K562 (cell line): ENCODE data around the gene RSBN1L. TPM values are rescaled to one million over a fixed set of nuclear protein-coding genes. Genes with fewer than 3 reads are reported as not detected.

ENCODE experiments used
- C11orf30 ChIP-seq: fragments of 450-650 bp; IDR thresholded peaks from 2 replicates; pipeline ENCODE4 v1.6.1; 2016; ENCODE audit warnings: low read depth, mild to moderate bottlenecking
- CBX8 ChIP-seq: fragments of 200-600 bp; sonication (generic); IDR thresholded peaks from 2 replicates; pipeline ENCODE4 v1.6.1; 2012; ENCODE audit warnings: borderline replicate concordance, mixed run types, low read depth, mild to moderate bottlenecking, moderate library complexity, mixed read lengths, low read length, control low read depth, inconsistent platforms; ENCODE audit not compliant: poor library complexity, severe bottlenecking; ENCODE audit errors: extremely low read depth
- CHD1 ChIP-seq: fragments of 200-600 bp; sonication (generic); IDR thresholded peaks from one replicate; pipeline ENCODE4 v1.6.1; 2012; ENCODE audit warnings: mild to moderate bottlenecking, moderate library complexity, low read length, inconsistent platforms
- DEAF1 ChIP-seq: fragments of 450-650 bp; formaldehyde crosslinking; IDR thresholded peaks from 2 replicates; pipeline ENCODE4 v1.4.0; 2020; ENCODE audit warnings: mild to moderate bottlenecking, moderate library complexity
- EHMT2 ChIP-seq: fragments of 450-650 bp; IDR thresholded peaks from 2 replicates; pipeline ENCODE4 v1.6.1; 2018; ENCODE audit warnings: antibody characterized with exemption
- HBP1 ChIP-seq: fragments of 450-650 bp; formaldehyde crosslinking; IDR thresholded peaks from 2 replicates; pipeline ENCODE4 v1.4.0; 2022; ENCODE audit warnings: missing genetic modification characterization
- HNRNPL ChIP-seq: fragments of 200-400 bp; formaldehyde crosslinking; IDR thresholded peaks from 2 replicates; pipeline ENCODE4 v1.6.1; 2017; ENCODE audit warnings: low read depth, mild to moderate bottlenecking, low read length
- L3MBTL2 ChIP-seq: fragments of 450-650 bp; IDR thresholded peaks from 2 replicates; pipeline ENCODE4 v1.6.1; 2016; ENCODE audit warnings: mild to moderate bottlenecking, moderate library complexity
- NFE2 ChIP-seq: IDR thresholded peaks from 2 replicates; pipeline ENCODE4 v1.6.1; 2014; ENCODE audit warnings: antibody characterized with exemption, low read depth
- NR2F6 ChIP-seq: fragments of 450-650 bp; formaldehyde crosslinking; IDR thresholded peaks from 2 replicates; pipeline ENCODE4 v1.4.0; 2020; ENCODE audit warnings: mild to moderate bottlenecking
- PBX2 ChIP-seq, 2 experiments: IDR thresholded peaks in 1 of 2; conservative IDR thresholded peaks in 1 of 2; 2 replicates each; pipeline ENCODE4 v1.6.1; 2016; ENCODE audit warnings: low read depth in 2 of 2, mild to moderate bottlenecking in 1 of 2, missing compliant biosample characterization in 1 of 2, missing genetic modification characterization in 1 of 2, moderate library complexity in 1 of 2
- TARDBP ChIP-seq: fragments of 450-650 bp; IDR thresholded peaks from 2 replicates; pipeline ENCODE4 v1.6.1; 2016
- TEAD4 ChIP-seq, 2 experiments: sonication (generic) in 1 of 2; formaldehyde crosslinking in 1 of 2; IDR thresholded peaks; 2 replicates each; pipeline versions ENCODE4 v1.6.1 to v1.8.0; 2012 to 2022; ENCODE audit warnings: borderline replicate concordance in 1 of 2, inconsistent platforms in 1 of 2, low read length in 1 of 2, mild to moderate bottlenecking in 1 of 2, missing genetic modification reagents in 1 of 2
- THRAP3 ChIP-seq: fragments of 450-650 bp; IDR thresholded peaks from 2 replicates; pipeline ENCODE4 v1.6.1; 2016; ENCODE audit warnings: mild to moderate bottlenecking, inconsistent platforms, borderline replicate concordance
- THRB ChIP-seq: fragments of 450-650 bp; formaldehyde crosslinking; conservative IDR thresholded peaks from 2 replicates; pipeline ENCODE4 v1.4.0; 2022; ENCODE audit warnings: mild to moderate bottlenecking, missing genetic modification characterization
- XRCC4 ChIP-seq: IDR thresholded peaks from one replicate; pipeline ENCODE4 v1.6.1; 2011; ENCODE audit not compliant: insufficient read depth, insufficient read length; ENCODE audit errors: extremely low read depth
- ZBTB26 ChIP-seq: fragments of 450-650 bp; formaldehyde crosslinking; IDR thresholded peaks from 2 replicates; pipeline ENCODE4 v1.4.0; 2022; ENCODE audit warnings: missing genetic modification characterization
- ZNF143 ChIP-seq: sonication (generic); formaldehyde crosslinking; IDR thresholded peaks from 2 replicates; pipeline ENCODE4 v1.9.0; 2022; ENCODE audit warnings: mild to moderate bottlenecking, missing genetic modification reagents
- ZNF77 ChIP-seq: fragments of 250-450 bp; sonication (Bioruptor Pico); IDR thresholded peaks from 2 replicates; pipeline ENCODE4 v1.5.0; 2020
- polyA plus RNA-seq, 8 experiments: library from polyadenylated mRNA; depleted of rRNA in 4 of 8; stranded (reverse) in 5 of 8; unstranded in 3 of 8; fragments of >200 nt; fragmentation: Nextera tagmentation in 2 of 8; fragmentation: Illumina TruSeq in 1 of 8; extraction: Ambion mirVana in 2 of 8; extraction: Trizol in 1 of 8; gene quantifications; 2 replicates each; pipeline versions ENCODE4 v1.2.1 to v1.2.3, GENCODE V29; 2011 to 2014; ENCODE audit warnings: inconsistent platforms in 1 of 8, missing spikeins in 1 of 8
- total RNA-seq, 7 experiments: library from RNA; depleted of rRNA in 6 of 7; stranded (reverse); fragments of >200 nt in 6 of 7; fragmentation: Illumina TruSeq in 2 of 7; extraction: Trizol in 2 of 7; gene quantifications; 2 replicates each; pipeline versions ENCODE4 v1.2.1 to v1.2.3, GENCODE V29; 2011 to 2021; ENCODE audit warnings: low replicate concordance in 1 of 7

The RSBN1L gene
- total and polyA plus RNA-seq, 9 of the 15 experiments (the other 6 are each of a cell fraction or from before 2014, with no cell fraction given) = 6.2 to 35.2 (median 20.1) TPM

- no peak for TF ChIP-seq PBX2 (CRISPR knock-in tag; IDR thresholded peaks at IDR 0.05; ENCODE audit: low read depth)
- TF ChIP-seq PBX2 (tag; conservative IDR thresholded peaks at IDR 0.05; ENCODE audit: low read depth) = no peak
- TF ChIP-seq CHD1 = no peak
- TF ChIP-seq HNRNPL = no peak
- no peak for TF ChIP-seq EHMT2
- no peak for TF ChIP-seq DEAF1 (CRISPR knock-in tag)
- no peak for TF ChIP-seq XRCC4
- TF ChIP-seq ZBTB26 (CRISPR knock-in tag) = 0 out of 2 replicates have a peak, but pooled peaks have one; percentile 68
- no peak for TF ChIP-seq L3MBTL2
- no peak for TF ChIP-seq C11orf30
- TF ChIP-seq NR2F6 = no peak
- TF ChIP-seq ZNF143 (CRISPR knock-in tag) = no peak
- peak; percentile 78 for TF ChIP-seq HBP1
- TF ChIP-seq TARDBP = no peak
- peak; percentile 86; the same call in 1 of the 2 replicates for TF ChIP-seq THRB (CRISPR knock-in tag)
- no peak for TF ChIP-seq CBX8
- TF ChIP-seq THRAP3 = 0 out of 2 replicates have a peak, but pooled peaks have one; percentile 75
- no peak for TF ChIP-seq ZNF77
- TF ChIP-seq NFE2 = no peak
- TF ChIP-seq TEAD4 (IDR thresholded peaks at IDR 0.05; ENCODE audit: low read length) = no peak
- TF ChIP-seq TEAD4 (CRISPR knock-in tag; IDR thresholded peaks at IDR 0.05; ENCODE audit: borderline replicate concordance) = no peak
These were observed 47.4 kb upstream of the RSBN1L start (continued) for GRCh38 chr7:77648742-77649338.
